ENCODE data around the gene PLCXD1.

Gene PLCXD1

DNA sequence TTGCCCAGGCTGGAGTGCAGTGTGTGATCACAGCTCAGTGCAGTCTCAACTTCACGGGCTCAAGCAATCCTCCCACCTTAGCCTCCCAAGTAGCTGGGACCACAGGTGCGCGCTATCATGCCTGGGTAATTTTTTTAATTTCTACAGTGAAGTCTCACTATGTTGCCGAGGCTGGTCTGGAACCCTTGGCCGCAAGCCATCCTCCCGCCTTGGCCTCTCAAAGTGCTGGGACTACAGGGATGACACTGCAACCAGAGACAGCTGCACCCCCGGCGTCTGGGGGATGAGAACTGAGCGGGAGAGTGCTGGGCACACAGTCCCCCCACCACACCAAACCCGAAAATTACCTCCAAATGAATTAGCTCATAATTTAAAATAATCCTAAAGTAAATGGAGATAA, 70.6 kb downstream of the PLCXD1 start:
- H3K9ac ChIP-seq (ENCODE audit: low read depth in 1 of 2, low read length in 2 of 2): no peak overlapping the region
- no peak overlapping the region for H3K27ac ChIP-seq (ENCODE audit: low read depth, low read length)
- no peaks in the 10 kb centered on the region for H3K9me3 ChIP-seq (ENCODE audit: control insufficient read depth in 1 of 2, low read length in 2 of 2)
- H3K4me3 ChIP-seq (ENCODE audit: low read depth in 1 of 2, low read length in 2 of 2): no peak overlapping the region
- H3K36me3 ChIP-seq (ENCODE audit: control insufficient read depth in 1 of 2, insufficient read depth in 2 of 2, low read length in 2 of 2): peaks cover 0 to 4% of the 10 kb centered on the region in 2 donors
- no peaks in the 10 kb centered on the region for H3K27me3 ChIP-seq (ENCODE audit: control insufficient read depth in 1 of 2, insufficient read depth in 2 of 2, low read length in 2 of 2)
- H3K4me1 ChIP-seq (ENCODE audit: control insufficient read depth in 1 of 2, insufficient read depth in 2 of 2, low read length in 2 of 2): no peaks in the 10 kb centered on the region

GRCh38 chrX:352181-352580, 71.0 kb downstream of the PLCXD1 start:
- Histone ChIP-seq H3K4me1 (ENCODE audit: control insufficient read depth in 1 of 2, insufficient read depth in 2 of 2, low read length in 2 of 2) (no peaks in the 10 kb centered on the region), H3K27ac (ENCODE audit: low read depth, low read length) (no peak overlapping the region), H3K9me3 (ENCODE audit: control insufficient read depth in 1 of 2, low read length in 2 of 2) (no peaks in the 10 kb centered on the region), H3K9ac (ENCODE audit: low read depth in 1 of 2, low read length in 2 of 2) (no peak overlapping the region), H3K36me3 (ENCODE audit: control insufficient read depth in 1 of 2, insufficient read depth in 2 of 2, low read length in 2 of 2) (peaks cover 0 to 3% of the 10 kb centered on the region in 2 donors), H3K4me3 (ENCODE audit: low read depth in 1 of 2, low read length in 2 of 2) (no peak overlapping the region), H3K27me3 (ENCODE audit: control insufficient read depth in 1 of 2, insufficient read depth in 2 of 2, low read length in 2 of 2) (no peaks in the 10 kb centered on the region)

- Histone ChIP-seq H3K27me3 (ENCODE audit: control insufficient read depth in 1 of 2, insufficient read depth in 2 of 2, low read length in 2 of 2) (no peaks in the 10 kb centered on the region), H3K36me3 (ENCODE audit: control insufficient read depth in 1 of 2, insufficient read depth in 2 of 2, low read length in 2 of 2) (peaks cover 0 to 3% of the 10 kb centered on the region in 2 donors), H3K4me3 (ENCODE audit: low read depth in 1 of 2, low read length in 2 of 2) (no peak overlapping the region), H3K9me3 (ENCODE audit: control insufficient read depth in 1 of 2, low read length in 2 of 2) (no peaks in the 10 kb centered on the region), H3K27ac (ENCODE audit: low read depth, low read length) (no peak overlapping the region), H3K4me1 (ENCODE audit: control insufficient read depth in 1 of 2, insufficient read depth in 2 of 2, low read length in 2 of 2) (no peaks in the 10 kb centered on the region), H3K9ac (ENCODE audit: low read depth in 1 of 2, low read length in 2 of 2) (no peak overlapping the region)
Measured at GRCh38 chrX:352582-353314, 71.6 kb downstream of the PLCXD1 start.

All from duodenal mucosa (tissue), 2 donors.